Astrocyte (in vitro differentiated cells and primary cell): ENCODE results near the gene UGDH. TPM values are rescaled to one million over a fixed set of nuclear protein-coding genes. Genes with fewer than 3 reads are reported as not detected.
A peak's percentile ranks its signal among the peaks of the same experiment; 100 is the strongest.

Experiments
- DNase-seq: peaks from one replicate; pipeline ENCODE4 v3.0.0-alpha.2; 2010; ENCODE audit warnings: low read depth
- FAIRE-seq: peaks from 2 replicates; lab custom pipeline; 2011; peaks lifted over from hg19 to GRCh38; lab: Jason Lieb, UNC
- H2AFZ ChIP-seq: 2 replicates; pipeline ENCODE4 v1.6.0; 2012; ENCODE audit warnings: low read depth, low read length, inconsistent platforms
- H3K27ac ChIP-seq: 2 replicates; pipeline ENCODE4 v1.5.1; 2011; ENCODE audit warnings: low read depth, low read length, inconsistent platforms
- H3K27me3 ChIP-seq: 2 replicates; pipeline ENCODE4 v1.6.0; 2011; ENCODE audit warnings: low read length, inconsistent platforms; ENCODE audit not compliant: insufficient read depth
- H3K36me3 ChIP-seq: 2 replicates; pipeline ENCODE4 v1.5.1; 2011; ENCODE audit warnings: low read length, inconsistent platforms; ENCODE audit not compliant: insufficient read depth
- H3K4me1 ChIP-seq: 2 replicates; pipeline ENCODE4 v1.5.1; 2011; ENCODE audit warnings: low read length, inconsistent platforms; ENCODE audit not compliant: insufficient read depth
- H3K4me2 ChIP-seq: 2 replicates; pipeline ENCODE4 v1.6.0; 2012; ENCODE audit warnings: low read length, inconsistent platforms
- H3K4me3 ChIP-seq: 2 replicates; pipeline ENCODE4 v1.5.1; 2011; ENCODE audit warnings: low read depth, mild to moderate bottlenecking, low read length, inconsistent platforms; ENCODE audit not compliant: insufficient read depth
- H3K79me2 ChIP-seq: 2 replicates; pipeline ENCODE4 v1.6.0; 2012; ENCODE audit warnings: mild to moderate bottlenecking, low read length, inconsistent platforms; ENCODE audit not compliant: insufficient read depth
- H3K9ac ChIP-seq: 2 replicates; pipeline ENCODE4 v1.6.0; 2012; ENCODE audit warnings: mild to moderate bottlenecking, low read length, inconsistent platforms
- H3K9me3 ChIP-seq: 2 replicates; pipeline ENCODE4 v1.5.1; 2012; ENCODE audit warnings: low read depth, mild to moderate bottlenecking, low read length, inconsistent platforms; ENCODE audit not compliant: insufficient read depth
- H4K20me1 ChIP-seq: 2 replicates; pipeline ENCODE4 v1.6.0; 2012; ENCODE audit warnings: low read length, inconsistent platforms; ENCODE audit not compliant: insufficient read depth
- H3K27ac Mint-ChIP-seq: one replicate; pipeline ENCODE4 v1.8.0; 2021; ENCODE audit warnings: mild to moderate bottlenecking, mixed read lengths; ENCODE audit not compliant: unreplicated experiment
- H3K27me3 Mint-ChIP-seq: one replicate; pipeline ENCODE4 v1.8.0; 2021; ENCODE audit warnings: low read depth, mixed read lengths; ENCODE audit not compliant: unreplicated experiment
- H3K36me3 Mint-ChIP-seq: one replicate; pipeline ENCODE4 v1.8.0; 2021; ENCODE audit warnings: low read depth, mixed read lengths; ENCODE audit not compliant: unreplicated experiment
- H3K4me1 Mint-ChIP-seq: one replicate; pipeline ENCODE4 v1.8.0; 2021; ENCODE audit warnings: low read depth, mixed read lengths; ENCODE audit not compliant: unreplicated experiment
- H3K4me3 Mint-ChIP-seq: one replicate; pipeline ENCODE4 v1.8.0; 2021; ENCODE audit warnings: mild to moderate bottlenecking, moderate library complexity, mixed read lengths; ENCODE audit not compliant: unreplicated experiment
- H3K9me3 Mint-ChIP-seq: one replicate; pipeline ENCODE4 v1.8.0; 2021; ENCODE audit warnings: mild to moderate bottlenecking, mixed read lengths; ENCODE audit not compliant: unreplicated experiment
- EZH2 ChIP-seq: IDR thresholded peaks from 2 replicates; pipeline ENCODE4 v1.6.1; 2012; ENCODE audit warnings: mild to moderate bottlenecking, low read length, inconsistent platforms; ENCODE audit not compliant: insufficient read depth
- total RNA-seq: library from RNA; stranded (reverse); gene quantifications from 2 replicates; pipeline ENCODE4 v1.2.1, GENCODE V29; 2021
- TF ChIP-seq, protein P1 (sequence below): IDR thresholded peaks from 2 replicates; pipeline ENCODE4 v1.5.1; 2011; ENCODE audit warnings: low read depth, mild to moderate bottlenecking, inconsistent platforms, low read length, moderate library complexity; ENCODE audit not compliant: insufficient read depth

UGDH gene
- total RNA-seq, 1 donor from 2014 or later, result 114 TPM

DNA sequence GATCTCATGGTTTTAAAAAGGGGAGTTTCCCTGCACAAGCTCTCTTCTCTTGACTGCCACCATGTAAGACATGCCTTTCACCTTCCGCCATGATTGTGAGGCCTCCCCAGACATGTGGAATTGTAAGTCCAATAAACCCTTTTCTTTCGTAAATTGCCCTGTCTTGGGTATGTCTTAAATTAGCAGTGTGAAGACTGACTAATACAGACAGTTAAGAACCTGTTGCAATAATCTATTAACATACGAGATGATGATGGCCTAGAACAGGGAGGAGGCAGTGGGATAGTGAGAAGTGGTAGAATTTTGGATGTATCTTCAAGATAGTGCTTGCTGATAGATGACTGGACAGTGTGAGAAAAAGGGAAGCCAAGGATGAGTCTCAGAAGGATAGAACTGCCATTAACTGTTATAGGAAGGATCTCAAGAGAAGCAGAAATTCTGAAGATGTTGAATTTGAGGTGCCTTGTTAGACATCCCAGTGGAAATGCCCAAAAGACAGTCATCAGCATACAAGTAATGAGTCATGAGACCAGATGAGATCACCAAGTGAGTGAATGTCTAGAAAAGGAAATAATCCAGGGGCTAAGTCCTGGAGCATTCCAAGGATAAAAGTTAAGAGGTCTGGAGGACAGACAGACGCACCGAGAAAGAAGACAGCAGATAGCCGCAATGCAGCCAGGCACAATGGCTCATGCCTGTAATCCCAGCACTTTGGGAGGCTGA, 38.8 kb upstream of the UGDH start:
- Histone ChIP-seq H3K27me3 (no peaks in the 10 kb centered on the region), H3K36me3 (no peaks in the 10 kb centered on the region), H3K4me3 (no peak overlapping the region), H4K20me1 (no peaks in the 10 kb centered on the region), H3K79me2 (peaks cover 2% of the 10 kb centered on the region), H3K4me2 (peak overlapping the region; percentile 33), H3K9me3 (peaks cover 5% of the 10 kb centered on the region), H3K9ac (peak overlapping the region; percentile 73), H3K27ac (peak overlapping the region; percentile 94), H2AFZ (no peak overlapping the region), H3K4me1 (peaks cover 3% of the 10 kb centered on the region)
- no peak overlapping the region for H3K4me3 Mint-ChIP-seq
- peak overlapping the region; percentile 97 for H3K27ac Mint-ChIP-seq
- H3K27me3 Mint-ChIP-seq, result no peaks in the 10 kb centered on the region
- H3K9me3 Mint-ChIP-seq, result peaks cover 13% of the 10 kb centered on the region
- peaks cover 4% of the 10 kb centered on the region for H3K4me1 Mint-ChIP-seq
- no peak for TF ChIP-seq EZH2
- TF ChIP-seq, protein P1, sequence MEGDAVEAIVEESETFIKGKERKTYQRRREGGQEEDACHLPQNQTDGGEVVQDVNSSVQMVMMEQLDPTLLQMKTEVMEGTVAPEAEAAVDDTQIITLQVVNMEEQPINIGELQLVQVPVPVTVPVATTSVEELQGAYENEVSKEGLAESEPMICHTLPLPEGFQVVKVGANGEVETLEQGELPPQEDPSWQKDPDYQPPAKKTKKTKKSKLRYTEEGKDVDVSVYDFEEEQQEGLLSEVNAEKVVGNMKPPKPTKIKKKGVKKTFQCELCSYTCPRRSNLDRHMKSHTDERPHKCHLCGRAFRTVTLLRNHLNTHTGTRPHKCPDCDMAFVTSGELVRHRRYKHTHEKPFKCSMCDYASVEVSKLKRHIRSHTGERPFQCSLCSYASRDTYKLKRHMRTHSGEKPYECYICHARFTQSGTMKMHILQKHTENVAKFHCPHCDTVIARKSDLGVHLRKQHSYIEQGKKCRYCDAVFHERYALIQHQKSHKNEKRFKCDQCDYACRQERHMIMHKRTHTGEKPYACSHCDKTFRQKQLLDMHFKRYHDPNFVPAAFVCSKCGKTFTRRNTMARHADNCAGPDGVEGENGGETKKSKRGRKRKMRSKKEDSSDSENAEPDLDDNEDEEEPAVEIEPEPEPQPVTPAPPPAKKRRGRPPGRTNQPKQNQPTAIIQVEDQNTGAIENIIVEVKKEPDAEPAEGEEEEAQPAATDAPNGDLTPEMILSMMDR, result no peak
- H3K36me3 Mint-ChIP-seq, result peaks cover 31% of the 10 kb centered on the region
- peak; percentile 94 for DNase-seq
- peak; percentile 83 for FAIRE-seq

DNA sequence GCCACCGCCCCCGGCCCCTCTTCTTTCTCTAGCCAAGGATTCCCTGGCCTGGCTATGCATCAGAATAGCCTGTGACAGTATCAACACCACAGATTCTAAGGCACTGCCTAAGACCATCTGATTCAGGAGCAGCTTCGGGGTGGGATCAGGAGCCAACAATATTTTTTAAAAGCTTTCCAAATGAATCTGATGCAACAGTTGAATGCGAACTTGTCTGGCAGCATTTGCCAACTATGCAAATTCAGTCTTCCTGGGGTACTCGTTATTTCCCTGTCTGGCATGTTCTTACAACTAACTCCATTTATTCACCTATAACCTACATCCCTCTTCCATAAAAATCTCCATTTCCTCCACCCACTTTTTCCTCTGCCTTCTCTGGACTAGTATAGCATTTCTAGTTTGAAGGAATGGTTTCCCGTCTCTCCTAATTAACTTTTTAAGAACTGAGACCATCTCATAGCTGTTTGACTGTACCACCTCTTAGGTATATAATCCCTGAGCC, 36.2 kb upstream of the UGDH start:
- FAIRE-seq, result no peak

More for the DNA sequence above, 36.2 kb upstream of the UGDH start:
- no peak overlapping the region for H3K4me3 ChIP-seq
- Mint-ChIP-seq H3K27me3 (no peaks in the 10 kb centered on the region), H3K36me3 (peaks cover 31% of the 10 kb centered on the region), H3K9me3 (peaks cover 13% of the 10 kb centered on the region), H3K27ac (no peak overlapping the region), H3K4me1 (peaks cover 6% of the 10 kb centered on the region), H3K4me3 (no peak overlapping the region)
- TF ChIP-seq, protein P1, result no peak
- no peak for TF ChIP-seq EZH2
- H3K9me3 ChIP-seq, result peaks cover 5% of the 10 kb centered on the region
- H3K27me3 ChIP-seq, result no peaks in the 10 kb centered on the region
- no peak overlapping the region for H3K4me2 ChIP-seq
- no peak for DNase-seq
- H3K36me3 ChIP-seq, result no peaks in the 10 kb centered on the region
- H4K20me1 ChIP-seq, result no peaks in the 10 kb centered on the region
- H3K27ac ChIP-seq, result no peak overlapping the region
- no peak overlapping the region for H3K9ac ChIP-seq
- peaks cover 3% of the 10 kb centered on the region for H3K4me1 ChIP-seq
- peaks cover 2% of the 10 kb centered on the region for H3K79me2 ChIP-seq
- H2AFZ ChIP-seq, result no peak overlapping the region
